ENCODE measurements around the gene ENO1.

ENO1 gene

GRCh38 chr1:8858888-8859706 is 19.4 kb downstream of the ENO1 start:
- peaks cover 56% of the 10 kb centered on the region for H3K36me3 Mint-ChIP-seq (ENCODE audit: insufficient read depth)
- H3K4me3 Mint-ChIP-seq, result peak overlapping the region in 1 of 2 donors; percentile 42
- no peaks in the 10 kb centered on the region for H3K27me3 Mint-ChIP-seq
- ATAC-seq (replicated peaks), result peak; percentile 54
- DNase-seq, result peak; percentile 47 to 53 (median 50)
- H3K4me1 Mint-ChIP-seq (ENCODE audit: low read depth in 2 of 2), result peaks cover 11 to 24% of the 10 kb centered on the region in 2 donors
- H3K9me3 Mint-ChIP-seq, result no peaks in the 10 kb centered on the region
- H3K27ac Mint-ChIP-seq, result peak overlapping the region in 1 of 2 donors; percentile 79

GRCh38 chr1:8858112-8858668 is 20.3 kb downstream of the ENO1 start:
- peak; percentile 72 for ATAC-seq (replicated peaks)
- Mint-ChIP-seq H3K9me3 (no peaks in the 10 kb centered on the region), H3K4me1 (ENCODE audit: low read depth in 2 of 2) (peaks cover 11 to 24% of the 10 kb centered on the region in 2 donors)

DNA sequence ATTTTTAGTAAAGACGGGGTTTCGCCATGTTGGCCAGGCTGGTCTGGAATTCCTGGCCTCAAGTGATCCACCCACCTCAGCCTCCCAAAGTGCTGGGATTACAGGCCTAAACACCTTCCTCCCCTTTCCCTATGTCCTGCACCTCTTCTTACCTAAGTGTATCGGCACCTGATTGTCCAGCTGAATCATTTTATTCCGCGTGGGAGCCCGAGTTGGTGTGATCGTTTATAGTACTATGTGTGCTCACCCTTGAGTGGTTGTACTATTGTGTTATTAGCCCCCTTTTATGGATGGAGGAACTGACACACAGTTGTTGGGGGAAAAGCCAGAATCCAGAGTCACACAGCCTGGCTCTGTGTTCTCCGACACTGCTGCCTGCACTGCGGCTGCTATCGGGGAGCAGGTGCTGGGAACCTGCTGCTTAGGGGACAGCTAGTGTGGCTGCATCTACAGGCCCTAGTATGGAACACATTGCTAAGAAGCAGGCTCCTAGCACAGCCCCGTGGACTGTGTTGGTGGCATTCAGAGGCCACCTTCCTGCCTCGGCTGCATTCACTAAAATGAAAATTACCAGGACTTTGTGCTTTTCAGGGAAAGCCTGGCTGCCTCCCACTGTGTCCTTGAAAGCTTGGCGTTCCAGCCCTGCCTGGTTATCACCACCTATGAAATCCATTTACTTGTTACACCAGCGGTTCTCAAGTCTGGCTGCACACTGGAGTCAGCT is 21.6 kb downstream of the ENO1 start:
- H3K4me1 Mint-ChIP-seq (ENCODE audit: low read depth in 2 of 2), result peaks cover 11 to 22% of the 10 kb centered on the region in 2 donors
- H3K4me3 Mint-ChIP-seq, result no peak overlapping the region
- peaks cover 36% of the 10 kb centered on the region for H3K36me3 Mint-ChIP-seq (ENCODE audit: insufficient read depth)
- H3K27ac Mint-ChIP-seq, result peak overlapping the region in 1 of 2 donors; percentile 20
- no peaks in the 10 kb centered on the region for H3K27me3 Mint-ChIP-seq
- no peak for DNase-seq
- ATAC-seq (replicated peaks), result no peak
- no peaks in the 10 kb centered on the region for H3K9me3 Mint-ChIP-seq

More at GRCh38 chr1:8858112-8858668, 20.3 kb downstream of the ENO1 start:
- no peak overlapping the region for H3K4me3 Mint-ChIP-seq
- no peaks in the 10 kb centered on the region for H3K27me3 Mint-ChIP-seq
- peaks cover 50% of the 10 kb centered on the region for H3K36me3 Mint-ChIP-seq (ENCODE audit: insufficient read depth)
- H3K27ac Mint-ChIP-seq, result peak overlapping the region in 1 of 2 donors; percentile 79
- DNase-seq, result no peak

DNA sequence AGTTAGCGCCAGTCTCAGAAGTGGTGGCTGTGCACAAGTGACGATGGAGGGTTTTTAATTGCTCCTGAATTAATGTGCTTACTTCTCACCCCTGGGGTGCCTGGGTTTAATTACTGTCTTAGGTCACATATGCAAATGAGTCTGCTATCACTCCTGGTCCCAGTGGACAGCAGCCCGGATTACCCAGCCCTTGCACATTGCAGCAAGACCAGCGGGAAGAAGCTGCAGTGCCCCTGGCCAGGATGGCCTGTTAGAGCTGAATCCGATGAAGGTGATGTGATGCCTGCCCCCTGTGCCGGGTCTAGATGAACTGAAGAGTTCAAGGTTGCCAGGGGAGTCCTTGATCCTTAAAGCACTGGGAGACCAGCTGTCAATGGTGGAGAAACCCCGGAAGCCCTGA is 24.2 kb downstream of the ENO1 start:
- H3K4me3 Mint-ChIP-seq, result no peak overlapping the region
- H3K27me3 Mint-ChIP-seq, result no peaks in the 10 kb centered on the region
- H3K4me1 Mint-ChIP-seq (ENCODE audit: low read depth in 2 of 2), result peaks cover 4 to 11% of the 10 kb centered on the region in 2 donors
- H3K9me3 Mint-ChIP-seq, result no peaks in the 10 kb centered on the region
- peaks cover 13% of the 10 kb centered on the region for H3K36me3 Mint-ChIP-seq (ENCODE audit: insufficient read depth)
- ATAC-seq (replicated peaks) (no peak), DNase-seq (no peak)
- no peak overlapping the region for H3K27ac Mint-ChIP-seq

- H3K4me1 Mint-ChIP-seq (ENCODE audit: low read depth in 2 of 2), result peaks cover 0 to 3% of the 10 kb centered on the region in 2 donors
- no peak overlapping the region for H3K27ac Mint-ChIP-seq
- DNase-seq, result no peak
- peaks cover 0 to 6% of the 10 kb centered on the region in 2 donors for H3K27me3 Mint-ChIP-seq
- ATAC-seq (replicated peaks), result no peak
- H3K9me3 Mint-ChIP-seq, result no peaks in the 10 kb centered on the region
- peaks cover 11% of the 10 kb centered on the region for H3K36me3 Mint-ChIP-seq (ENCODE audit: insufficient read depth)
- no peak overlapping the region for H3K4me3 Mint-ChIP-seq
Measured at GRCh38 chr1:8851060-8851459, 27.4 kb downstream of the ENO1 start.

DNA sequence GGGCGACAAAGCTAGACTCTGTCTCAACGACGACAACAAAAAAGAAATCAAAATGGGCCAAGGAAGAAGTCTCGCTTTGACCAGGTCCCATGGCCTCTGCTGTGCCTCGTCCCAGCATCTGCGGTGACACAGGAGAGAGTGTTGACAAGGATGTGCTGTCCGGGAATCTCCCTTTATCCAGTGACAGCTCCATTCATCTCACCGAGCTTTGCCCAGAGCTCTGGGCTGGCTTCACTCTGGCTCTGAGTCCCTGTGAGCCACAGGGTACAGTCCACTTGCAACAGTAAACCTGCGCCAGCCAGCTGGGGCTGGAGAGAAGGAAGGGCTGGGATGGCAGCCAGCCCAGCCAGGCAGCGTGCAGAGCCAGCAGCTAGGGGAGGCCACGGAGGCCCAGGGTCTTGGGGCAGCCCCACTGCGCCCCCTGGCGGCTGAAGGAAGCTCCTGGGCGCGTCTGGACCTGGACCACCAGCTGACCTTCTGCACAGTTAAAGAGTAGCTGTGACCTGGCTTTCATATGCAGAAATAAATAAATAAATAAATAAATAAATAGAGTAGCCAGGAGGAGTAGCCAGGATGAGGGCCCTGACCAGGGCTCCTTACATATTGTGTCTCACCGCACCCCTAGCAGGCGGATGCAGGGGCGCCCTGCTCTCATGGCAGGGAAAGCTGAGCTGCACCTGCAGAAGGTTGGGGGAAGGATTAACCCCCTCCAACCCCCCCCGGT is 29.7 kb downstream of the ENO1 start:
- peaks cover 0 to 11% of the 10 kb centered on the region in 2 donors for H3K27me3 Mint-ChIP-seq
- no peak overlapping the region for H3K27ac Mint-ChIP-seq
- H3K9me3 Mint-ChIP-seq, result no peaks in the 10 kb centered on the region
- peak; percentile 98 for ATAC-seq (replicated peaks)
- H3K4me1 Mint-ChIP-seq (ENCODE audit: low read depth in 2 of 2), result peaks cover 0 to 3% of the 10 kb centered on the region in 2 donors
- peak; percentile 70 to 72 (median 72) for DNase-seq
- peaks cover 11% of the 10 kb centered on the region for H3K36me3 Mint-ChIP-seq (ENCODE audit: insufficient read depth)
- H3K4me3 Mint-ChIP-seq, result no peak overlapping the region

- H3K9me3 Mint-ChIP-seq, result no peaks in the 10 kb centered on the region
- H3K27ac Mint-ChIP-seq, result no peak overlapping the region
- ATAC-seq (replicated peaks) (no peak), DNase-seq (no peak)
- peaks cover 0 to 11% of the 10 kb centered on the region in 2 donors for H3K27me3 Mint-ChIP-seq
- no peak overlapping the region for H3K4me3 Mint-ChIP-seq
- H3K36me3 Mint-ChIP-seq (ENCODE audit: insufficient read depth), result peaks cover 8% of the 10 kb centered on the region
- peaks cover 0 to 3% of the 10 kb centered on the region in 2 donors for H3K4me1 Mint-ChIP-seq (ENCODE audit: low read depth in 2 of 2)
Measured at GRCh38 chr1:8847990-8848389, 30.5 kb downstream of the ENO1 start.

DNA sequence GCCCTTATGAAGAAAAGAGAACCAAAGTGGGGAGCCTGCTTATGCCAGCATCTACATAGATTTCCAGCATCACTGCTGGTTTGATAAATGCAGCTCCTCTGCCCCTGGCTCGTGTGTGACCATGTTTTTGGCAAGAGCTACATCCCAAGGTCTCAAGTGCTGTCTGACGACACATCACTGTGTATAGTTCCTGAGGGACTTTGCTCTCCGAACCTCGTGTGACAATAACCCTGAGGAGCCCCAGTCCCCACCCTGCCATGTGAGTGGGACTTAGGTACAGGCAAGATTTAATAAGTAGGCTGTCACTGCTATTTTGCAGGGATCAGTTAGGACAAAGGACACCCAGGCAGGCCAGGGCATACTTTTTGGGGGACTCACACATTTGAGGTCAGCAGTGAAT is 32.2 kb downstream of the ENO1 start:
- Mint-ChIP-seq H3K27me3 (peaks cover 0 to 11% of the 10 kb centered on the region in 2 donors), H3K9me3 (no peaks in the 10 kb centered on the region), H3K36me3 (ENCODE audit: insufficient read depth) (peaks cover 8% of the 10 kb centered on the region), H3K27ac (no peak overlapping the region), H3K4me3 (no peak overlapping the region), H3K4me1 (ENCODE audit: low read depth in 2 of 2) (peaks cover 0 to 3% of the 10 kb centered on the region in 2 donors)
- DNase-seq (no peak), ATAC-seq (replicated peaks) (no peak)

DNA sequence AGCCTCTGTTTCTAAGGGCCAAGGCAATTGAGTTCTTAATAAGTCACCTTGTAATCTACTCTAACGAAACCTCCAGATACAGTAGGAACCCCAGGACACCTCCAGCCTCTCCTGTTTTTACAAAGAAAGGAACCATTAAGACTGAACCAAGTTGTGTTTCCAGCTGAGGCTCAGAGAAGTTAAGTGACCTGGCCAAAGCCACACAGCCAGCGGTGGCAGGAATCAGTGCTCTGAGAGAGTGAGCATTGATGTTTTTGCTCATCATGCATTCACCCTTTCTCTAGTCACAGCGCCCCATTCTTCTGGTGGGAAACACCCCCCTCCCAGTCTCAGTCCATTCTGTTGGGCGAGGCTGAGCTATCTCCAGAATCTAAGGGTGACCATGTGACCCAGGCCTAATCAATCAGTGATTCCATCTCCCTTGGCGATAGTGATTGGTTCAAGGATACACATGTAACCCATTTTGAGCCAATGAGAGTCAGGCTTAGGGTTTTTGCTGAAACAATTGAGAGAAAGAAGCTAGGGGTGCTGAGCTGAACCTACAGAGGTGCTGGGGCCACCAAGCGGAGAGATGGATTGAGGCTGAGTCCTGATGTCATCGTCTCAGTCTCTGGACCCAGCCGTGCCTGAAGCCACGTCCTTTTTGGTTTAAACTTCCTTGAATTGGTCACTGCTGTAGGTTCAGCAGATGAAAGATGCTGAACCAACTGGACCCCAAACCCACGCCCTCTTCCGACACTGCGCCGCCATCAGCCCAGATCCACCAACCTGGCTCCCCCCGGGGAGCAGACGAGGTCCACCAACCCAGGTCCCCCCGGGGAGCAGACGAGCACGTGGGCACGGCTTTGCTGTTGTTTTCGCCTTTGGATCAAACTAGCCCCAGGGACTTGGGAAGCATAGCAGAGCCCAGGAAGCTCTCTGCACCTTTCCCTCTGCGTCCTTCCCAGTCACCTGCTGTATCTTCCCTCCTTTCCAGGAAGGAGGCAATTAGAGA is 33.1 kb downstream of the ENO1 start:
- Mint-ChIP-seq H3K4me3 (no peak overlapping the region), H3K27me3 (peaks cover 0 to 11% of the 10 kb centered on the region in 2 donors), H3K9me3 (no peaks in the 10 kb centered on the region), H3K4me1 (ENCODE audit: low read depth in 2 of 2) (peaks cover 0 to 3% of the 10 kb centered on the region in 2 donors), H3K36me3 (ENCODE audit: insufficient read depth) (peaks cover 8% of the 10 kb centered on the region), H3K27ac (no peak overlapping the region)
- DNase-seq, result no peak
- no peak for ATAC-seq (replicated peaks)

DNA sequence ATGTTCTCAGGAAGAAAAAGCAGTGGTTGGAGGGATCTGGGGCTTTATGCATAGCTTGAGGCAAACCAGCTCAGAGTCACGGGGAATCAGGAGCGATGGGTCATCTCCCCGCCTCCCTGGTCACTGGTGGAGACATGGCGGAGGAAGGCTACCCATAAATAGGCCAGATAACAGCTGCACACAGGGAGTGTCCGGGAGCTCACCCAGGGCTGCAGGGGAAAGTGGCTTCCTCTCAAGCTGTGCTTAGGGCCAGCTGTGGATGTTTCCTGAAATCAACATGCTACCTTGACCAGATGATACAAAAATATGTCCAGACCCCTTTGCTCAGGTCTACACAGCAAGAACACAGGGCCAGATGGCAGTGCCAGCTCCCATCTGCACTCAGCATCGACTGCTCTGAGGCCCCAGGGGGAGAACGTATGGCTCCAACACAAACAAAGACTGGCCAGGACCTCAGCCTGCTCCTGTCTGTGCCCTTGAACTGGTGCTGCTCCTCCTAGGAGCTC is 33.9 kb downstream of the ENO1 start:
- ATAC-seq (replicated peaks) (no peak), DNase-seq (no peak)
- no peak overlapping the region for H3K27ac Mint-ChIP-seq
- H3K36me3 Mint-ChIP-seq (ENCODE audit: insufficient read depth), result peaks cover 8% of the 10 kb centered on the region
- peaks cover 0 to 11% of the 10 kb centered on the region in 2 donors for H3K27me3 Mint-ChIP-seq
- H3K9me3 Mint-ChIP-seq, result no peaks in the 10 kb centered on the region
- H3K4me1 Mint-ChIP-seq (ENCODE audit: low read depth in 2 of 2), result peaks cover 0 to 3% of the 10 kb centered on the region in 2 donors
- no peak overlapping the region for H3K4me3 Mint-ChIP-seq

- no peaks in the 10 kb centered on the region for H3K4me1 Mint-ChIP-seq (ENCODE audit: low read depth in 2 of 2)
- peaks cover 4% of the 10 kb centered on the region for H3K36me3 Mint-ChIP-seq (ENCODE audit: insufficient read depth)
- ATAC-seq (replicated peaks) (no peak), DNase-seq (no peak)
- no peak overlapping the region for H3K4me3 Mint-ChIP-seq
- no peaks in the 10 kb centered on the region for H3K9me3 Mint-ChIP-seq
- H3K27ac Mint-ChIP-seq, result no peak overlapping the region
- peaks cover 0 to 8% of the 10 kb centered on the region in 2 donors for H3K27me3 Mint-ChIP-seq
Measured at GRCh38 chr1:8841395-8841794, 37.1 kb downstream of the ENO1 start.

- Mint-ChIP-seq H3K4me3 (no peak overlapping the region), H3K4me1 (ENCODE audit: low read depth in 2 of 2) (no peaks in the 10 kb centered on the region), H3K27ac (peak overlapping the region in 1 of 2 donors; percentile 3), H3K9me3 (no peaks in the 10 kb centered on the region), H3K36me3 (ENCODE audit: insufficient read depth) (no peaks in the 10 kb centered on the region), H3K27me3 (no peaks in the 10 kb centered on the region)
- ATAC-seq (replicated peaks), result no peak
- no peak for DNase-seq
Measured at GRCh38 chr1:8839990-8840389, 38.5 kb downstream of the ENO1 start.

Data from effector memory CD8-positive, alpha-beta T cell (primary cell).